GM23248 (cell line): ENCODE measurements around the gene KATNAL1. TPM values are rescaled to one million over a fixed set of nuclear protein-coding genes. Genes with fewer than 3 reads are reported as not detected.

ENCODE experiments used
- DNase-seq: peaks from one replicate; pipeline ENCODE4 v3.0.0-alpha.2; 2015
- H2AFZ ChIP-seq: fragments of 200-600 bp; sonication (generic); 2 replicates; pipeline ENCODE4 v1.6.1; 2016; ENCODE audit warnings: antibody characterized with exemption
- H3F3A ChIP-seq: fragments of 200-600 bp; sonication (generic); 2 replicates; pipeline ENCODE4 v1.6.1; 2016; ENCODE audit warnings: mild to moderate bottlenecking, antibody characterized with exemption, mixed run types; ENCODE audit not compliant: insufficient read depth
- H3K27ac ChIP-seq: fragments of 200-600 bp; sonication (generic); 2 replicates; pipeline ENCODE4 v1.5.1; 2016; ENCODE audit warnings: mild to moderate bottlenecking
- H3K27me3 ChIP-seq: fragments of 200-600 bp; sonication (generic); replicated peaks from 2 replicates; pipeline ENCODE4 v1.6.1; 2016; ENCODE audit warnings: mild to moderate bottlenecking; ENCODE audit not compliant: insufficient read depth
- H3K36me3 ChIP-seq: fragments of 200-600 bp; sonication (generic); 2 replicates; pipeline ENCODE4 v1.6.1; 2016; ENCODE audit warnings: low read depth, mild to moderate bottlenecking
- H3K4me1 ChIP-seq: fragments of 200-600 bp; sonication (generic); 2 replicates; pipeline ENCODE4 v1.6.1; 2016; ENCODE audit warnings: mild to moderate bottlenecking; ENCODE audit not compliant: insufficient read depth
- H3K4me2 ChIP-seq: fragments of 200-600 bp; sonication (generic); one replicate; pipeline ENCODE4 v1.6.1; 2016; ENCODE audit warnings: mild to moderate bottlenecking; ENCODE audit not compliant: unreplicated experiment
- H3K4me3 ChIP-seq: fragments of 200-600 bp; sonication (generic); 2 replicates; pipeline ENCODE4 v1.5.1; 2016; ENCODE audit warnings: mild to moderate bottlenecking
- H3K79me2 ChIP-seq: fragments of 200-600 bp; sonication (generic); 2 replicates; pipeline ENCODE4 v1.6.1; 2016; ENCODE audit warnings: mild to moderate bottlenecking; ENCODE audit not compliant: insufficient read depth
- H3K9ac ChIP-seq: fragments of 200-600 bp; sonication (generic); 2 replicates; pipeline ENCODE4 v1.6.1; 2016; ENCODE audit warnings: mild to moderate bottlenecking
- H3K9me2 ChIP-seq: fragments of 200-600 bp; sonication (generic); 2 replicates; pipeline ENCODE4 v1.6.1; 2016; ENCODE audit warnings: mixed run types, mild to moderate bottlenecking, moderate library complexity; ENCODE audit not compliant: insufficient read depth
- H3K9me3 ChIP-seq: fragments of 200-600 bp; sonication (generic); one replicate; pipeline ENCODE4 v1.6.1; 2017; ENCODE audit warnings: low read depth
- H4K20me1 ChIP-seq: fragments of 200-600 bp; sonication (generic); 2 replicates; pipeline ENCODE4 v1.6.0; 2016; ENCODE audit not compliant: insufficient read depth
- EZH2 ChIP-seq: fragments of 200-600 bp; sonication (generic); IDR thresholded peaks from 2 replicates; pipeline ENCODE4 v1.6.1; 2018; ENCODE audit warnings: antibody characterized with exemption, mild to moderate bottlenecking; ENCODE audit not compliant: insufficient read depth, poor library complexity, severe bottlenecking
- EZH2phosphoT487 ChIP-seq: fragments of 200-600 bp; sonication (generic); IDR thresholded peaks from 2 replicates; pipeline ENCODE4 v1.6.1; 2018; ENCODE audit warnings: antibody characterized with exemption, moderate library complexity, mild to moderate bottlenecking, low read depth; ENCODE audit not compliant: insufficient read depth
- WGBS, 2 experiments: methylation state at CpG; one replicate each; pipeline ENCODE4 v1.1.6; 2015 to 2017; ENCODE audit warnings: low lambda C conversion rate in 2 of 2, low coverage in 1 of 2; ENCODE audit errors: missing lambda C conversion rate in 2 of 2; 5-methylcytosine and 5-hydroxymethylcytosine counted together
- in situ Hi-C: fragments of 300-500 bp; cut with MboI; formaldehyde crosslinking; loops from 2 replicates; pipeline ENCODE4 v1.15.0; 2020
- polyA plus RNA-seq: library from polyadenylated mRNA; unstranded; fragments of >200 nt; fragmentation: Nextera tagmentation; extraction: Ambion mirVana; gene quantifications from 2 replicates; pipeline ENCODE4 v1.2.1, GENCODE V29; 2016
- total RNA-seq: library from RNA; depleted of rRNA; stranded (reverse); fragments of >200 nt; shearing (Covaris generic); gene quantifications from 2 replicates; pipeline ENCODE4 v1.2.3, GENCODE V29; 2014

KATNAL1 gene
- total and polyA plus RNA-seq, 2 experiments from 2014 or later: 23.1 to 34.8 TPM

- WGBS, 2 experiments: 54 to 62% methylated on average over 12 of the region's 12 CpGs
- peak overlapping the region; percentile 67 for H3K4me3 ChIP-seq
- no peaks in the 10 kb centered on the region for H3K79me2 ChIP-seq
- peaks cover 59% of the 10 kb centered on the region for H3F3A ChIP-seq
- in situ Hi-C loops: no loop called here
- peak; percentile 41 for DNase-seq
- H4K20me1 ChIP-seq: no peaks in the 10 kb centered on the region
- peaks cover 50% of the 10 kb centered on the region for H3K4me1 ChIP-seq
- no peaks in the 10 kb centered on the region for H3K9me2 ChIP-seq
- H3K36me3 ChIP-seq: no peaks in the 10 kb centered on the region
- H3K9ac ChIP-seq: peak overlapping the region; percentile 71
- H3K4me2 ChIP-seq: peak overlapping the region; percentile 92
- peak overlapping the region; percentile 51; the same call in 1 of the 2 replicates for H2AFZ ChIP-seq
- peak overlapping the region; percentile 91 for H3K27ac ChIP-seq
- H3K27me3 ChIP-seq: no peaks in the 10 kb centered on the region
- H3K9me3 ChIP-seq: no peaks in the 10 kb centered on the region
- TF ChIP-seq EZH2phosphoT487 (no peak), EZH2 (no peak)
Measured at GRCh38 chr13:30339738-30340330, 32.5 kb upstream of the KATNAL1 start.

DNA sequence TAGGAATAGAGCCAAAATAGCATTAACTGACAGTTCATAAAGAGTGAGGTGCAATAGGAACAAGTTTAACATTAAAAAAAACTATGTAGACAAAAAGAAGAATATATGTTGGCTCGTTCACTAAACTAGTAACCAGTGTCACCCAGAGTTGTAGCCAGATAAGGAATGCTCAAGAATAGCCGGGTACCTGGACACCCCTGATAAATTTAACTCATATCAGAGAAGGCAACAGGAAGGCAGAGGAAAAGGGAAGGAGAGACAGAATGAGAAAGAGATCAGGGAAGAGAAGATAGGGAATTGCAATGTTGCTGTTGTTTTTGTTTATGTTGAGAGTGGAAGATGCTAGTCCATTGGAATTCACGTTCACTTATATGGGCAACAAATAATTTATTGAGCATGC, 31.6 kb upstream of the KATNAL1 start:
- H3K27ac ChIP-seq: no peak overlapping the region; the same call in 1 of the 2 replicates
- in situ Hi-C loops: no loop called here
- 80 to 82% methylated on average over 3 of the region's 3 CpGs for WGBS, 2 experiments

DNA sequence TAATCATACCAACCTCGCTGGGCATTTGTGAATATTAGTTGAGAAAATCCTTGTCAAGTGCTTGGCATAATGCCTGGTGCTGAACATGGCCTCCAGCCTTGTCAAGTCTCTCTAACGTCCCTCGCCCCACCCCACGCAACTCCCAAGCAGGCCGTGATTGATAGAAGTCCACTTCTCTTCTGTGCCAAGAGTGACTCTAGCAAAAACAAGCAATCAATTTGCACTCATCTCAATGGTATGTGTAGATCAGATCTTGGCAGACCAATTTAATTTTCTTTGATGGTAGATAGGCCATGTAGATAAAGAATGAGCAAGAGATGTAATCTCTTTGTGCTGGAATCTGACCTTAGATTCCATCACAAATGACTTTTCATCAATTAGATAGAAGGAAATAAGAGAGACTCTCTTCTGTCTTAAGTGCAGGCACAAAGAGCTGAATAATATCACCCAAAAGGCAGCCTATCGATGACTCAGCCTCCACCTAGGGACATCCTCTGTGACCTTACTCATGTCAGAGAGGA, 31.0 kb upstream of the KATNAL1 start:
- Histone ChIP-seq H3K36me3 (no peaks in the 10 kb centered on the region), H3K79me2 (no peaks in the 10 kb centered on the region), H3K27ac (no peak overlapping the region), H3K27me3 (no peaks in the 10 kb centered on the region), H3K4me3 (no peak overlapping the region), H3K4me2 (peak overlapping the region; percentile 48), H3K9me2 (no peaks in the 10 kb centered on the region), H3K9me3 (no peaks in the 10 kb centered on the region), H4K20me1 (no peaks in the 10 kb centered on the region), H3K9ac (no peak overlapping the region), H3K4me1 (peaks cover 48% of the 10 kb centered on the region), H2AFZ (no peak overlapping the region), H3F3A (peaks cover 57% of the 10 kb centered on the region)
- no peak for TF ChIP-seq EZH2
- TF ChIP-seq EZH2phosphoT487: no peak
- peak; percentile 37 for DNase-seq
- 64 to 67% methylated on average over 6 of the region's 6 CpGs for WGBS, 2 experiments
- in situ Hi-C loops: no loop called here

More for the DNA sequence above, 31.6 kb upstream of the KATNAL1 start:
- no peak overlapping the region for H3K4me2 ChIP-seq
- peaks cover 59% of the 10 kb centered on the region for H3F3A ChIP-seq
- H3K4me1 ChIP-seq: peaks cover 50% of the 10 kb centered on the region
- no peak for DNase-seq
- H3K9ac ChIP-seq: no peak overlapping the region
- TF ChIP-seq EZH2phosphoT487 (no peak), EZH2 (no peak)
- H3K9me3 ChIP-seq: no peaks in the 10 kb centered on the region
- H3K4me3 ChIP-seq: no peak overlapping the region
- no peaks in the 10 kb centered on the region for H3K27me3 ChIP-seq
- H2AFZ ChIP-seq: no peak overlapping the region
- no peaks in the 10 kb centered on the region for H3K79me2 ChIP-seq
- H4K20me1 ChIP-seq: no peaks in the 10 kb centered on the region
- H3K36me3 ChIP-seq: no peaks in the 10 kb centered on the region
- H3K9me2 ChIP-seq: no peaks in the 10 kb centered on the region

- Histone ChIP-seq H4K20me1 (no peaks in the 10 kb centered on the region), H3K79me2 (no peaks in the 10 kb centered on the region), H3F3A (peaks cover 46% of the 10 kb centered on the region), H3K9me3 (no peaks in the 10 kb centered on the region), H2AFZ (no peak overlapping the region), H3K9me2 (no peaks in the 10 kb centered on the region), H3K4me1 (peaks cover 37% of the 10 kb centered on the region), H3K4me2 (no peak overlapping the region), H3K27me3 (no peaks in the 10 kb centered on the region), H3K36me3 (no peaks in the 10 kb centered on the region), H3K27ac (no peak overlapping the region), H3K4me3 (no peak overlapping the region), H3K9ac (no peak overlapping the region)
- in situ Hi-C loops: no loop called here
- no peak for DNase-seq
- 92 to 98% methylated on average over 6 of the region's 6 CpGs for WGBS, 2 experiments
- no peak for TF ChIP-seq EZH2
- no peak for TF ChIP-seq EZH2phosphoT487
Measured at GRCh38 chr13:30337061-30337610, 29.8 kb upstream of the KATNAL1 start.
